GM18511 (cell line): ENCODE measurements around the gene ERC1.

Experiments used
- ATAC-seq: cut with Tn5 transposase; IDR thresholded peaks from one replicate; pipeline ENCODE4 v1.9.1; 2021; ENCODE audit warnings: mild to moderate bottlenecking, moderate library complexity; ENCODE audit not compliant: unreplicated experiment

Gene ERC1

GRCh38 chr12:990661-991349 is at the start of gene ERC1:
ERC1 (plus strand) TSS chr12:991223; CDS start chr12:1027904, 36,681 bp downstream.
- peak; percentile 90 for ATAC-seq

- ATAC-seq, result no peak
Observed at GRCh38 chr12:943051-943450, 48.0 kb upstream of the ERC1 start.

- ATAC-seq, result no peak
Observed at GRCh38 chr12:944211-944610, 46.8 kb upstream of the ERC1 start.

GRCh38 chr12:946212-946611 is 44.8 kb upstream of the ERC1 start:
- no peak for ATAC-seq

GRCh38 chr12:946631-947030 is 44.4 kb upstream of the ERC1 start:
- no peak for ATAC-seq

GRCh38 chr12:948238-948637 is 42.8 kb upstream of the ERC1 start:
- no peak for ATAC-seq

GRCh38 chr12:949453-950191 is 41.4 kb upstream of the ERC1 start, which contains the start of gene RAD52:
RAD52 (minus strand) TSS chr12:949694; CDS start chr12:933058, 16,636 bp downstream.
- peak; percentile 87 for ATAC-seq

- ATAC-seq, result no peak
Observed at GRCh38 chr12:951176-951575, 39.8 kb upstream of the ERC1 start.

GRCh38 chr12:953776-954175 is 37.2 kb upstream of the ERC1 start:
- ATAC-seq, result no peak

GRCh38 chr12:954741-955140 is 36.3 kb upstream of the ERC1 start:
- no peak for ATAC-seq

GRCh38 chr12:955939-956338 is 35.1 kb upstream of the ERC1 start:
- ATAC-seq, result no peak

- peak; percentile 84 for ATAC-seq
Observed at GRCh38 chr12:958588-959123, 32.4 kb upstream of the ERC1 start.

- ATAC-seq, result no peak
Observed at GRCh38 chr12:966724-967123, 24.3 kb upstream of the ERC1 start.

- no peak for ATAC-seq
Observed at GRCh38 chr12:967641-968040, 23.4 kb upstream of the ERC1 start.

GRCh38 chr12:968545-968944 is 22.5 kb upstream of the ERC1 start:
- no peak for ATAC-seq

- ATAC-seq, result no peak
Observed at GRCh38 chr12:969821-970220, 21.2 kb upstream of the ERC1 start.

- no peak for ATAC-seq
Observed at GRCh38 chr12:971991-972390, 19.0 kb upstream of the ERC1 start.

GRCh38 chr12:974271-974862 is 16.7 kb upstream of the ERC1 start:
- no peak for ATAC-seq

GRCh38 chr12:976644-977043 is 14.4 kb upstream of the ERC1 start:
- no peak for ATAC-seq

- no peak for ATAC-seq
Observed at GRCh38 chr12:977156-977555, 13.9 kb upstream of the ERC1 start.

GRCh38 chr12:979349-979748 is 11.7 kb upstream of the ERC1 start:
- no peak for ATAC-seq
